ENCODE data around the gene FLOT1.

FLOT1 gene

GRCh38 chr6:30712441-30712945, 30.0 kb downstream of the FLOT1 start:
- Histone ChIP-seq H4K20me1 (ENCODE audit: control insufficient read depth, insufficient read depth, low read depth, low read length) (no peaks in the 10 kb centered on the region), H3K9me2 (replicated peaks; ENCODE audit: control insufficient read depth, low read length) (no peaks in the 10 kb centered on the region), H3K27me3 (ENCODE audit: control insufficient read depth, low read length) (no peaks in the 10 kb centered on the region), H3K27ac (ENCODE audit: low read depth, low read length) (no peak overlapping the region), H3K9me3 (ENCODE audit: control insufficient read depth, insufficient read depth, low read length) (no peaks in the 10 kb centered on the region), H3K4me1 (ENCODE audit: control insufficient read depth, low read length) (peaks cover 28% of the 10 kb centered on the region), H3F3A (ENCODE audit: control insufficient read depth, insufficient read depth) (peaks cover 7% of the 10 kb centered on the region; the same call in 1 of the 2 replicates), H3K4me3 (ENCODE audit: low read length) (no peak overlapping the region), H3K36me3 (ENCODE audit: control insufficient read depth, low read length) (peaks cover 82% of the 10 kb centered on the region), H3K4me2 (ENCODE audit: low read length) (no peak overlapping the region), H3K79me2 (ENCODE audit: control insufficient read depth, low read length) (peaks cover 20% of the 10 kb centered on the region)
- TF ChIP-seq CTCF (IDR thresholded peaks at IDR 0.05; ENCODE audit: low read depth, low read length, poor library complexity, severe bottlenecking), result no peak
- no peak for TF ChIP-seq EZH2phosphoT487 (IDR thresholded peaks at IDR 0.05; ENCODE audit: borderline replicate concordance, low read length)

GRCh38 chr6:30711758-30712380, 30.6 kb downstream of the FLOT1 start:
- H3K36me3 ChIP-seq (ENCODE audit: control insufficient read depth, low read length), result peaks cover 87% of the 10 kb centered on the region
- TF ChIP-seq CTCF (IDR thresholded peaks at IDR 0.05; ENCODE audit: low read depth, low read length, poor library complexity, severe bottlenecking), result no peak
- TF ChIP-seq EZH2phosphoT487 (IDR thresholded peaks at IDR 0.05; ENCODE audit: borderline replicate concordance, low read length), result no peak
- no peak overlapping the region for H3K4me3 ChIP-seq (ENCODE audit: low read length)
- peaks cover 7% of the 10 kb centered on the region; the same call in 1 of the 2 replicates for H3F3A ChIP-seq (ENCODE audit: control insufficient read depth, insufficient read depth)
- no peaks in the 10 kb centered on the region for H3K9me3 ChIP-seq (ENCODE audit: control insufficient read depth, insufficient read depth, low read length)
- H3K4me2 ChIP-seq (ENCODE audit: low read length), result no peak overlapping the region
- H3K79me2 ChIP-seq (ENCODE audit: control insufficient read depth, low read length), result peaks cover 18% of the 10 kb centered on the region
- H3K9me2 ChIP-seq (replicated peaks; ENCODE audit: control insufficient read depth, low read length), result no peaks in the 10 kb centered on the region
- no peak overlapping the region for H3K27ac ChIP-seq (ENCODE audit: low read depth, low read length)
- H3K27me3 ChIP-seq (ENCODE audit: control insufficient read depth, low read length), result no peaks in the 10 kb centered on the region
- H4K20me1 ChIP-seq (ENCODE audit: control insufficient read depth, insufficient read depth, low read depth, low read length), result no peaks in the 10 kb centered on the region
- H3K4me1 ChIP-seq (ENCODE audit: control insufficient read depth, low read length), result peaks cover 28% of the 10 kb centered on the region

GRCh38 chr6:30709101-30709868, 33.2 kb downstream of the FLOT1 start:
- no peak overlapping the region for H3K4me2 ChIP-seq (ENCODE audit: low read length)
- no peaks in the 10 kb centered on the region for H3K27me3 ChIP-seq (ENCODE audit: control insufficient read depth, low read length)
- H3K27ac ChIP-seq (ENCODE audit: low read depth, low read length), result no peak overlapping the region
- no peaks in the 10 kb centered on the region for H4K20me1 ChIP-seq (ENCODE audit: control insufficient read depth, insufficient read depth, low read depth, low read length)
- H3K79me2 ChIP-seq (ENCODE audit: control insufficient read depth, low read length), result no peaks in the 10 kb centered on the region
- TF ChIP-seq EZH2phosphoT487 (IDR thresholded peaks at IDR 0.05; ENCODE audit: borderline replicate concordance, low read length) (no peak), CTCF (IDR thresholded peaks at IDR 0.05; ENCODE audit: low read depth, low read length, poor library complexity, severe bottlenecking) (no peak)
- H3K9me2 ChIP-seq (replicated peaks; ENCODE audit: control insufficient read depth, low read length), result no peaks in the 10 kb centered on the region
- peaks cover 7% of the 10 kb centered on the region; the same call in 1 of the 2 replicates for H3F3A ChIP-seq (ENCODE audit: control insufficient read depth, insufficient read depth)
- H3K9me3 ChIP-seq (ENCODE audit: control insufficient read depth, insufficient read depth, low read length), result no peaks in the 10 kb centered on the region
- no peak overlapping the region for H3K4me3 ChIP-seq (ENCODE audit: low read length)
- peaks cover 8% of the 10 kb centered on the region; the same call in 1 of the 2 replicates for H3K4me1 ChIP-seq (ENCODE audit: control insufficient read depth, low read length)
- peaks cover 81% of the 10 kb centered on the region for H3K36me3 ChIP-seq (ENCODE audit: control insufficient read depth, low read length)
